NCI-H1694 (cell line): ENCODE measurements around the gene OPA1.

Experiments
- DNase-seq: peaks from one replicate; lab custom pipeline; 2025; lab: John Stamatoyannopoulos, UW

Gene OPA1, protein sequence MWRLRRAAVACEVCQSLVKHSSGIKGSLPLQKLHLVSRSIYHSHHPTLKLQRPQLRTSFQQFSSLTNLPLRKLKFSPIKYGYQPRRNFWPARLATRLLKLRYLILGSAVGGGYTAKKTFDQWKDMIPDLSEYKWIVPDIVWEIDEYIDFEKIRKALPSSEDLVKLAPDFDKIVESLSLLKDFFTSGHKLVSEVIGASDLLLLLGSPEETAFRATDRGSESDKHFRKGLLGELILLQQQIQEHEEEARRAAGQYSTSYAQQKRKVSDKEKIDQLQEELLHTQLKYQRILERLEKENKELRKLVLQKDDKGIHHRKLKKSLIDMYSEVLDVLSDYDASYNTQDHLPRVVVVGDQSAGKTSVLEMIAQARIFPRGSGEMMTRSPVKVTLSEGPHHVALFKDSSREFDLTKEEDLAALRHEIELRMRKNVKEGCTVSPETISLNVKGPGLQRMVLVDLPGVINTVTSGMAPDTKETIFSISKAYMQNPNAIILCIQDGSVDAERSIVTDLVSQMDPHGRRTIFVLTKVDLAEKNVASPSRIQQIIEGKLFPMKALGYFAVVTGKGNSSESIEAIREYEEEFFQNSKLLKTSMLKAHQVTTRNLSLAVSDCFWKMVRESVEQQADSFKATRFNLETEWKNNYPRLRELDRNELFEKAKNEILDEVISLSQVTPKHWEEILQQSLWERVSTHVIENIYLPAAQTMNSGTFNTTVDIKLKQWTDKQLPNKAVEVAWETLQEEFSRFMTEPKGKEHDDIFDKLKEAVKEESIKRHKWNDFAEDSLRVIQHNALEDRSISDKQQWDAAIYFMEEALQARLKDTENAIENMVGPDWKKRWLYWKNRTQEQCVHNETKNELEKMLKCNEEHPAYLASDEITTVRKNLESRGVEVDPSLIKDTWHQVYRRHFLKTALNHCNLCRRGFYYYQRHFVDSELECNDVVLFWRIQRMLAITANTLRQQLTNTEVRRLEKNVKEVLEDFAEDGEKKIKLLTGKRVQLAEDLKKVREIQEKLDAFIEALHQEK

DNA sequence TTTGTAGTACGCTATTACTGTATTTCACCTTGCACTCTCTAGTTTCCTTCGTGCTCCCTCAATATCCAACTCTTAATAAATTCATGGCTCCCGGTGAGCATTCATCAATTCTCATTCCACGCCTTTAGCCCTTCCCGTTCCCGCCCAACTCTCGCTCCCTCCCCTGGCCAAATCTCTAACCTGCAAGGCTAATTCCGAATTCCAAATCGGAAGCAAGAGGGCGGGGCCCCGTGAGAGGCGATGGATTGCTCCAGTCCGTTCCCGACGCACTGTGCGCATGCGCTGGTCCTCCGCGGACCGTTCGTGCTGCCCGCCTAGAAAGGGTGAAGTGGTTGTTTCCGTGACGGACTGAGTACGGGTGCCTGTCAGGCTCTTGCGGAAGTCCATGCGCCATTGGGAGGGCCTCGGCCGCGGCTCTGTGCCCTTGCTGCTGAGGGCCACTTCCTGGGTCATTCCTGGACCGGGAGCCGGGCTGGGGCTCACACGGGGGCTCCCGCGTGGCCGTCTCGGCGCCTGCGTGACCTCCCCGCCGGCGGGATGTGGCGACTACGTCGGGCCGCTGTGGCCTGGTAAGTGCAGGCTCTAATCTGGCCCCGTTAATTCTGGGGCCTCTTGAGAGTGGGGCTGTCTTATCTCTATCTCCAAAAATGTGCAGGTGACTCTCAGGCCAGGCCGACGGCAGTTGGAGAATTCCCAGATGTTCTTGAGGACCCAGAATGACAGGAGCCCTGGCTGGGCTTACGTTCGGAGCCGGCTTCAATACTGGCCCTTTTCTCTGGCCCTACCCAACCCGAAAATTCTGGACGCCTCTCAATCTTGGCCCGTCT lies at the start of gene OPA1:
OPA1 (plus strand) TSS at position 368 of the 827 bp plus-strand sequence; CDS start at position 538, 170 bp downstream.
- peak; percentile 98 for DNase-seq

DNA sequence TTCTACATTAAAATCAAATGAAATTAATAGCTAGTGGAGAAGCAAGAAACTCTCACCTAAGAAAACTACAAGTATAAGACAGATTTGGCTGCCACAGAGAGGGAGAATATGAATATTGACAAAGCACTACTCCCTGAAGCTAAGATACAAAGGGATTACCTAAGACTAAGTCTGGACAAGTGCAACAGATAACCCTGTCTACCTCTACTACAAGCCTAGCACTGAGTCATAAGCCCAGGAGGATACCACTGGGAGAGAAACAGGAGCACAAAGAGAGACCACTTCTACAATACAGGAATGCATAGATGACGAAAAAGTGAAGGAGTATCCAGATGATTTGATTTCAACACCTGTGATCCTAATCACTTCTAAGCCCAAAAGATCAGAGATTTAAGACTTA lies 48.7 kb upstream of the OPA1 start:
- DNase-seq, result no peak

DNA sequence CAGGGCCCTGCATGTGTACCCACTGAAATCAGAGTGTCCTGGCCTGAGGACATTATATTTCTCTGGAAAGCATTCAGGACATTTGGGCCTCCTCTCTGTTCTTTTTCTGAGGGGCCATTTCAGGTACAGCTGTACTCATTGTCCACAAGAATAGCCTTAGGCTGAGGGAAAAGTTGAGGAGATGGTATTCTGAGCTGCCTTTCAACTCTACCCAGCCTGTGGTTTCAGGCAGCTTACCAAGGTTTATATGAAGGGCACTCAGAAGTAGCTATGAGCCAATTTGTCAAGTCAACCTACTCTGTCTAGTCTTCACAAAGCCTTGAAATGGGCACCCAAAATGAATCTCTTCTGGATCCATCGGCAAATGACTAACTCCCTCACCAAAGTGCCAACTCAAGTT lies 47.7 kb upstream of the OPA1 start:
- DNase-seq, result no peak

DNA sequence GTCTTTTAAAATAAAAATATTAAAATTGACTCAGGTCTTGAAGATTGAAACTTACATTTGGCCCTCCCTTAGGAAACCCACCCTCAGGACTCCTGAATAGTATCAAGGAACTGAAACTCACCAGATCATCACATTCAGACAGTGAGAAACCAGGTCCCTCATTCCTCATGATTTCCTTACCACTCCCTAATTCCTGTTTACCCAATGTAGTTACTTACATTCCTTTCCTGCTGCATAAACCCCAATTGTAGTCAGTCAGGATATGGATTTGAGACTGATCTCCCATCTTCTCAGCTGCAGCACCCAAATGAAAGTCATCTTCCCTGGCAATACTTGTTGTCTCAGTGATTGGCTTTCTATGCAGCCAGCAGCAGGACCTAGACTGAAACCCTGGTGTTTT lies 46.9 kb upstream of the OPA1 start:
- DNase-seq, result no peak

DNA sequence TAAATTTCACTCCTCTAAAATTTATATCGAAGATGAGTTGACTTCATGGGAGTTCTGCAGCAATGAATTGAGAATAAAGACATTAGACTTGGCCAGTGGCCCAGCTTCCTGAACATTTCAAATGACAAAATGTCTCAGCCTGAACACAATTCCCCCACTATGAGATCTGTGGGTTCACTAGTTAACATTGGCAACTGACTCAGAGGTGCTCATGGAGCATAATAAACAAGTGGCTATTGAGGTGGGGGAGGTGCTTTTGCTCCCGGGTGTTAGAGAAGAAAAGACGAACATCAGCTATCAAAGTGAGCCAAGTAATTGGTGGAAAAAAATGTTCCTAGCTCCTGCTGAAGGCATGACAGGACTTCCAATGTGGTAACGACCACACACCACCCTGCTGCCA lies 44.6 kb upstream of the OPA1 start:
- no peak for DNase-seq

DNA sequence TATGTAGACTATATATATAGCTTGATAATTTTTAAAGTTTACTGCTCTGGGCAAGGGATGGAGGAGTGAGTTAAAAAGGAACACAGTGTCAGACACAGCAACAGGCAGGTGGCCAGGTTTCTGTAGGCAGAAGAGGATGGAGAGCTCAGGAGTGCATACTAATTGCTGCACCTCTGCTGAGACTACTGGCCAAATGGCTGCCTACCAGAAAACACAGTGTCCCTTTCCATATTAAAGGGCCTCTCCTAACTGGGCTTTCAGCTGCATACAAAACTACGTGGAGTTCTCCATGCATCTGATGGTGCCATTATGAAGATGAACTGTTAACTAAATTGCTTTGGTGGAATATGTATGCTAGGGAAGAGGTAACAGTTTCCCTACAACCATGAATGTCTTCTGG lies 40.1 kb upstream of the OPA1 start:
- no peak for DNase-seq

DNA sequence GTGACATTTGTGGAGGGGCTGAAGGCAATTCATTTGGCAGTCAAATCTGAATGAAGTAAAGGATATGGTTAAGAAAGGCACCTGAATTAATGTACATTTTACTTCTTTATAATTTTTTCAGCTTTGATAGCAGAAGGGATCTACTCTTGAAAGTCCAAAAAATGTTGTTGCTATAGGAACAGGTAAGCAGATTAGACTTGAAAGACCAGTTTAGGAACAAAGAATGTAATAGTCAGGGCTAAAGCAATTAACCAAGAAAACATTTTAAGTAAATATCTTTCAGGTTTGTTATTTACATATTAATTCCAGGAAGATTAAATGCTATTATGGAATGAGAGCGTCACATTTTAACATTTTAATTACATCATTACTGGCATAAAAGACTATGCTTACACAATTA lies 39.4 kb upstream of the OPA1 start:
- no peak for DNase-seq

DNA sequence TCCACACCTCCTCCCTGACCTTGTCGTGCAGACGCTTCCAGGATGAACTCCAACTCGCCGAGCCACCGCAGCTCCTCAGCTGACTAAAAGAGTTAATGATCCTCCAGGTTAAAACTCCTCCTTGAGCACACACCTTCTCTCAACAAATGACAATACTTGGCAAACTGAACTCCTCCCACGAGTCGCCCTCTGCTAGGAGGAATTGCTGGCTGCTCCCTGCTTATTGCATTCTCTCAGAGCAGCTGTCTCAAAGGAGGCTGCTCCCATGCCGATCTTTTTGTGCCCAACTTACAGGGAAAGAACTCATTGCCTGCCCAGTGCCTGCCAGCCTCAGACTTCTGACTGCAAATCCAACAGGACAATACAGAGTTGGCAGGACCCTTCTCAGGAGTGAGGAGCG lies 38.2 kb upstream of the OPA1 start, which contains the start of gene ATP13A4:
ATP13A4 (minus strand) TSS at position 85 of the 400 bp plus-strand sequence. CDS start 96 bp downstream, outside the sequence.
- DNase-seq, result no peak

DNA sequence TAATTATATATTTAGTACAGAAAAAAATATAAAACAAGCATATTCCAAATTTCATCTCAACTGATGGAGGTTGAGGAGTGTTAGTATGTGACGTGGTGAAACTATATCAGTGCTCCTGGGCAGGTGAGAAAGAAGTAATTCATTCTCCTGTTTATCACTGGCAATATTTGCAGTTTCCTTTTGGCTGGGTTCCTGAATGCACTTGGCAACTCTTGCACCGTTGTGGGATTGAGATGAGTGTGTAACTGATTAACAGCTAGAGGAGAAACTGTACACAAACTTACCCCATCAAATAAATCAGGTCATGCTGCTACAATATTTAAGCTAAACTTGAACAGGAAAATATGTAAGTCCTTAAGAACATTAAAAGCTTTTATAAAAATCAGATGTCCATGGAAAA lies 36.2 kb upstream of the OPA1 start:
- DNase-seq, result no peak

DNA sequence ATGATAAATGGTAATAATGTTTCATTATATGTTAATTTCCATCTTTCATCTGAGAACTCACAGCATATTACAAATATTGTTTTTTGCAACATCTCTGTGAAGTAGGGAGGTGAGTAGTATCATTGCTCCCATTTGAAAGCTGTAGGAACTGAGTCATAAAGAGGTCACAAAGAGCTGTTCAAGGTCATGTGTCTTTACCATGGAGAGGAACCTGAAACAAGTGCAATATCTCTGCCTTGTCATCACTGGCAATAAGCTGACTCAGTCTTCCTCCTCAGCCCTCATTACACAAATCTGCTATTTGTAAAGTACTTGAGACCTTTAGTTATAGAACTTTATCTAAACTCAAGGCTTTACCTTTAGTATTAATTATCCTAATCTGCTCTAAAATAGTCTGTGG lies 33.9 kb upstream of the OPA1 start:
- no peak for DNase-seq

DNA sequence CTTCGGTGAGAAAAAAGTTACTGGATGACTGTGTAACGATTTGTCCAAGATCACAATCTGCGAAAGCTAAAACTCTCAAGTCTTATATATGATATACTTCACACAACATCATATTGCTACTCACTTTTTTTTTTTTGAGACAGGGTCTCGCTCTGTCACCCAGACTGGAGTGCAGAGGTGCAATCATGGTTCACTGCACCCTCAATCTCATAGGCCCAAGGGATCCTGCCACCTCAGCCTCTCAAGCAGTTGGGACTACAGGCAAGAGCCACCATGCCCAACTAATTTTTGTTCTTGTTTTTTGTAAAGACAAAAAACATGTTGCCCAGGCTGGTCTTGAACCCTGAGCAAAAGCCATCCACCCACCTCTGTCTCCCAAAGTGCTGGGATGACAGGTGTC lies 32.9 kb upstream of the OPA1 start:
- no peak for DNase-seq

DNA sequence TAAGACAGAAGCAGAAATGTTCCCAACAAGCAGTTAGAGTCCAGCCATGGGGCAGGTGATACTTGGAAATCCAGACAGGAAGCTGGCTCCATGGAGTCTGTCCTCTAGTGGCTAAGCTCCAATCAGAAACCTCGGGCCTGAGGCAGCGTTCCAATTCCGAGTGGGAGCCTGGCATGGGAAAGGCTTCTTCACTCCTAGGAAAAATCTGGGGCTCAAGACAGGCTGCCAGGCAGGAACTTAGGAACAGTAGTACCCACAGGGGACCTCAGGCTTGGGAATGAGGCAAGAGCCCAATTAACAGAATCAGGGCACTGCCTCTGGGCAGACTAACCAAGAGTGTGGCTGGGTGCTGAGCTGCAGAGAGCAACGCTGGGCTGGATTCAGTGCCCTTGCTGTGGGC lies 32.1 kb upstream of the OPA1 start:
- DNase-seq, result no peak

DNA sequence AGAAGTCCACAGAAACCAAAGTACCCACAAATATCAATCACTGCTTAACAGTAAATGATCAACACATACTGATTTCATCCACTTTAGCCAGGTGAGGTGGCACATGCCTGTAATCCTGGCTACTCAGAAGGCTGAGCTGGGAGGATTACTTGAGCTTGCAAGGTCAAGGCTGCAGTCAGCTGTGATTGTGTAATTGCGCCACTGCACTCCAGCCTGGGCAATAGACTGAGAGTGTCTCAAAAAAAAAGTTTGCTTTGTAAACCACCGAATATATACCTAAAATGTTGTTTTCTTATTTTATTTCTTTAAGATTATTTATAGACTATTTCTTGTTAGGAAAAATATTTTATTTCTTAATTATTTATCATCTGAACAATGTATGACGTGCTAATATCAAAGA lies 29.6 kb upstream of the OPA1 start:
- DNase-seq, result no peak

DNA sequence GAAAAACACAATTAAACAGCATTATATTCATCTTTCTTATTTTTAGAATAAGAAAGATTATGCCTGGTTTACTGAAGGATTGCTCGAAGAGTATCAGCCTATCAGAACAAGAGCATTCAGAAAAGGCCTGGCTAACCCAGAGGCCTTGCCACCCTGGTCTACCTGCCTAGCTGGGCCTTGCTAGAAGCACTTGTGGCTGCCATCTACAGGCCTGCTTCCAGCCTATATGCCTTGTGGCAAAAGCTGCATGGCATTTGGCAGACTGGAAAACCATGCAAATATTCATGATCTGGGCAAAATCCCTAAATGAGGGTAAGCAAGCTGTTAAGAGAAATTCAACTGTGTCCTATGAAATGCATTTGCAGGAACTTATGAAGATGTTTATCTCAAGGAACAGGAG lies 29.0 kb upstream of the OPA1 start:
- peak; percentile 7 for DNase-seq

DNA sequence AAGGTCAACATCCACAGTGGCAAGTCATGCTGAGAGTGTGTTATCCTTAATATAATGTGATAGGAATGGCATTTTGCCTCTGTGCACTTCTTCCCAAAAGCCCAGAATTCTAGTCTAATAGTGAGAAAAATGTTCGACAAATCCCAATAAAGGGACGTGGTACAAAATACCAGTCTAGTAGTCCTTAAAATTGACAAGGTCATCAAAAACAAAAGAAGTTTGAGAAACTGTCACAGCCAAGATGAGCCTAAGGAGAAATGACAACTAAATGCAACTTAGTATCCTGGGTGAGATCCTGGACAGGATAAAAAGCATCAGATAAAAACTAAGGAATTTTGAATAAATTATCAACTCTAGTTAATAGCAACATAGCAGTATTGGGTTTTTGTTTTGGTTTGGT lies 23.9 kb upstream of the OPA1 start:
- no peak for DNase-seq

DNA sequence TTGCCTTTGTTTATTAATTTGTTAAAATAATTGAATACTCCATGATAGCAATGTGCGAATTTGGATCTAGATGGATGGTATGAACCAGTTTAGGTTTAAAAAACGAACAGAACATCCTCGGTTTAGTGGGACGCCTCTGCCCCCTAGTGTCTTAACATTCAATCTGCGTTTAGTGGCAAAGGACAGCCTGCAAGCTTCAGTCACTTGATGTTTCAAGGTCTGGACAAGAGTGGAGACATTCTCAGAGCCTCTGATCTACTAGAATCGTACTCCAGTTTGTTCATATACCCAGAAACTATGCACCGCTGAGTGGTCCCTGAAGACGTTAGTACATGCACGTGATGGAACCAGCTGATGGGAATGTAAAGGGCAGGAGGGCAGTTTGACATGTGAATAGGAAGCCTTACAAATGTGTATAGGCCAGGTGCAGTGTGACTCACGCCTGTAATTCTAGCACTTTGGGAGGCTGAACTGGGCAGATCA lies 20.5 kb upstream of the OPA1 start:
- peak; percentile 87 for DNase-seq

DNA sequence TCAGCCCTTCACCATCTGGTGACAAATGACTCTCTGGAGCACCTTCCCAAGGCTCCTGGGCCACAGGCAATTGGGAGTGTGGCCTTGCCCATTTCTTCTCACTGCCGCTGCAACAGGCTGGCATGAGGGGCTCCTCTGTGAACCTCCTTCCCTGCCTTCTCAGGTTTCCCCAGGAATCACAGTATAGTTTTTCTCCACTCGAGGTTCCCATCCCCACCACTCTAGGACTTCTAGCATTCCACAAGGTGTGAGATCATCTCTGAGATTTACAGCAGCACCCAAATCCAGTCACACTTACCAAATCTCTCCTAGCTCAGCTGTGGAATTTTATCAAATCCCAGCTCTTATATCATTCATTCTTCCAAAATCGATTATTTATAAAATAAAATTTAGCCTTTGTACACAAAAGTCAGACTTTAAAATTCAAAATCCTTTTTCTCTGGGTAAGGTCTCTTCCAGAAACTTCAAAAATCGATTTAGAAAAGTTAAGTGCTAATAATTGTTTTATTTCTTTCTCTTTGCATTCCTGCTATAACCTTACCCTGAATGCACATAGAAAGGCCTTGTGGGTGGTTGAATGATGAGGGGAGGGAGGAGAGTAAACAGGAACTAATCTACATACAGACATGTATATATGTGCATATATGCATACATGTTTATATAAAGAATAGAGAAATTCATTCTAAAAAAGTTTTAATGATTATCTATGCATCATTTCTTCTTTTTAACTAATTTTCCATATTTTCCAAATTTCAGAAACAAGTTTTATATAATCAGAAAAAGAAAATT lies 19.4 kb upstream of the OPA1 start:
- no peak for DNase-seq

DNA sequence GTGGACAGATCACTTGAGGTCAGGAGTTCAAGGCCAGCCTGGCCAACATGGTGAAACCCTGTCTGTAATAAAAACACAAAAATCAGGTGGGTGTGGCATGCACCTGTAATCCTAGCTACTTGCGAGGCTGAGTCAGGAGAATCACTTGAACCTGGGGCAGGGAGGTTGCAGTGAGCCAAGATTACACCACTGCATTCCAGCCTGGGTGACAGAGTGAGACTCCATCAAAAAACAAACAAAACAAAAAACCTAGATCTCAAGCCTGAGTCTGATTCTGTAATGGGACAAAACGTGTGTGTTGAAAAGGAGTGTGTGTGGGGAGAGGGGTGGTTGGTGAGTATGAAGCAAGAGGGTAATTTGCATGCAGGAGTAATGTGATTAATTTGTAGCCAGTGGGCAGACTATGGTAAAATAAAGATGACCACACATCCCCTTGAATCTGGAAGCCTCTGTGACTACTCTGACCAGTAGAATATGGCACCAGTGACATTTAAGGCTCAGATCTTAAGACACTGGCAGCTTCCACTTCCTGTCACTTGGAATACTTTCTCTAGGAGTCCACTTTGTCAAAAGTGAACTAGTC lies 18.4 kb upstream of the OPA1 start:
- no peak for DNase-seq

DNA sequence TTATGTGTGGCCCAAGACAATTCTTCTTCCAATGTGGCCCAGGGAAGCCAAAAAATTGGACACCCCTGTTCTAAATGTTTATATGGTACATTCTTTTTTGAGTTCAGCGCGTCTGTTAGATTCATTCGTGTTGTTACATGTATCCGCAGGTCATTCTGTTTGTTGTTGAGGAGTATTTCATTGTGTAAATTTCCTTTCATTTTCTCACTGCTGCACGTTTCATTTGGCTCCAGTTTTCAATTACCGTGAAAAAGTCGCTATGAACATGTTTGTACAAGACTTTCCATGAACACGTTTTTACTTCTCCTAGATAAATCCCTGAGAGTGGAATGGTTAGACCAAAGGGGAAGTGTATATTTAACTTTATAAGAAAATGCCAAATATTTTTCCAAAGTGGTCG lies 7.5 kb upstream of the OPA1 start:
- DNase-seq, result no peak

DNA sequence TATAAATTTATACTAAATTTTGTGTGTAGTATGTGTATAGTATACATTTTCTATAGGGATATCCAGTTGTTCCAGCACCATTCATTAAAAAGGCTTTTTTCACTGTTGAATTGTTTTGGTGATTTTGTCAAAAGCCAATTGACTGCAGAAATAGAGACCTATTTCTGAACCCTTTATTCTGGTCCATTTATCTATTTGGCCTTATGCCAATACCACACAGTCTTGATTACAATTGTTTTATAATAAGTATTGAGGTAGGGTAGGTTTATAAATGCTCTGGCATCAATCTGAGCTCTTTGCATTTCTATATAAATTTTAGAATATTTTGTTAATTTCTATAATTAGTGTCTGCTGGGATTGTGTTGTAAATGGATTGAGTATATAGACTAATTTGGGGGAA lies 6.5 kb upstream of the OPA1 start:
- DNase-seq, result no peak

DNA sequence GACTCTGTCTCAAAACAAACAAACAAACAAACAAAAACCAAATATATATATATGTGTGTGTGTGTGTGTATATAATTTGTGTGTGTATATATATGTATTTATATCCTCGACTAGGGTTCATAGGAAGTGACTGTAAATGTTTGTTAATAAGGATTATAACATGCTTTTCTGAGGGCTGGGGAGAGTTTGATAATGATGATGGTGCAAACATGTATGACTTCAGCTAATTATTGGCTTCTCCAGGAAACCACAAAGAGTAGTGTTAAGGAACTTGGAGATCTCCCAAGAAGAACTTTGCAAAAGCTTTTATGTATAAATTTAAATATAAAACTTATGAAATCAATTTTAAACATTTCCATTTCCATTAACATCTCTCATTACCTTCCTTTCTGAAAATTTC lies 3.9 kb upstream of the OPA1 start:
- DNase-seq, result no peak
